ENCODE results near the gene CCNL1.

The CCNL1 gene

GRCh38 chr3:157102098-157102497 lies 57.8 kb downstream of the CCNL1 start:
- H3K4me2 ChIP-seq (ENCODE audit: low read depth, low read length, poor library complexity, severe bottlenecking), result no peak overlapping the region
- no peaks in the 10 kb centered on the region for H3K9me2 ChIP-seq (replicated peaks; ENCODE audit: low read depth, low read length)
- TF ChIP-seq CTCF (conservative IDR thresholded peaks at IDR 0.05; ENCODE audit: low read length), result no peak
- TF ChIP-seq EZH2phosphoT487 (IDR thresholded peaks at IDR 0.05; ENCODE audit: borderline replicate concordance), result no peak
- H4K20me1 ChIP-seq (ENCODE audit: insufficient read depth, low read length, poor library complexity, severe bottlenecking), result no peaks in the 10 kb centered on the region
- H3K79me2 ChIP-seq (ENCODE audit: insufficient read depth, low read length), result no peaks in the 10 kb centered on the region
- no peaks in the 10 kb centered on the region for H3F3A ChIP-seq (ENCODE audit: low read depth)
- no peak overlapping the region for H3K4me3 ChIP-seq (ENCODE audit: low read length, poor library complexity, severe bottlenecking)
- no peak overlapping the region for H2AFZ ChIP-seq (ENCODE audit: low read length)
- H3K36me3 ChIP-seq (ENCODE audit: insufficient read depth, low read length), result no peaks in the 10 kb centered on the region
- H3K9me3 ChIP-seq (ENCODE audit: insufficient read depth, low read depth, low read length), result no peaks in the 10 kb centered on the region
- no peaks in the 10 kb centered on the region for H3K4me1 ChIP-seq (ENCODE audit: insufficient read depth, low read length, poor library complexity, severe bottlenecking)
- H3K9ac ChIP-seq (ENCODE audit: low read depth, low read length, poor library complexity, severe bottlenecking), result no peak overlapping the region
- no peaks in the 10 kb centered on the region for H3K27me3 ChIP-seq (ENCODE audit: insufficient read depth, low read length, poor library complexity, severe bottlenecking)

GRCh38 chr3:157101486-157101885 lies 58.5 kb downstream of the CCNL1 start:
- H3K4me2 ChIP-seq (ENCODE audit: low read depth, low read length, poor library complexity, severe bottlenecking), result no peak overlapping the region
- H3K9me3 ChIP-seq (ENCODE audit: insufficient read depth, low read depth, low read length), result no peaks in the 10 kb centered on the region
- H3K9ac ChIP-seq (ENCODE audit: low read depth, low read length, poor library complexity, severe bottlenecking), result no peak overlapping the region
- no peaks in the 10 kb centered on the region for H3K27me3 ChIP-seq (ENCODE audit: insufficient read depth, low read length, poor library complexity, severe bottlenecking)
- no peaks in the 10 kb centered on the region for H3F3A ChIP-seq (ENCODE audit: low read depth)
- no peaks in the 10 kb centered on the region for H3K9me2 ChIP-seq (replicated peaks; ENCODE audit: low read depth, low read length)
- H2AFZ ChIP-seq (ENCODE audit: low read length), result no peak overlapping the region
- no peaks in the 10 kb centered on the region for H3K36me3 ChIP-seq (ENCODE audit: insufficient read depth, low read length)
- no peaks in the 10 kb centered on the region for H3K4me1 ChIP-seq (ENCODE audit: insufficient read depth, low read length, poor library complexity, severe bottlenecking)
- no peaks in the 10 kb centered on the region for H3K79me2 ChIP-seq (ENCODE audit: insufficient read depth, low read length)
- no peak overlapping the region for H3K4me3 ChIP-seq (ENCODE audit: low read length, poor library complexity, severe bottlenecking)
- H4K20me1 ChIP-seq (ENCODE audit: insufficient read depth, low read length, poor library complexity, severe bottlenecking), result no peaks in the 10 kb centered on the region
- TF ChIP-seq EZH2phosphoT487 (IDR thresholded peaks at IDR 0.05; ENCODE audit: borderline replicate concordance) (no peak), CTCF (conservative IDR thresholded peaks at IDR 0.05; ENCODE audit: low read length) (no peak)

- H3K27me3 ChIP-seq (ENCODE audit: insufficient read depth, low read length, poor library complexity, severe bottlenecking), result no peaks in the 10 kb centered on the region
- no peaks in the 10 kb centered on the region for H4K20me1 ChIP-seq (ENCODE audit: insufficient read depth, low read length, poor library complexity, severe bottlenecking)
- H3F3A ChIP-seq (ENCODE audit: low read depth), result no peaks in the 10 kb centered on the region
- TF ChIP-seq EZH2phosphoT487 (IDR thresholded peaks at IDR 0.05; ENCODE audit: borderline replicate concordance) (no peak), CTCF (conservative IDR thresholded peaks at IDR 0.05; ENCODE audit: low read length) (no peak)
- H3K79me2 ChIP-seq (ENCODE audit: insufficient read depth, low read length), result no peaks in the 10 kb centered on the region
- no peaks in the 10 kb centered on the region for H3K4me1 ChIP-seq (ENCODE audit: insufficient read depth, low read length, poor library complexity, severe bottlenecking)
- H3K9me3 ChIP-seq (ENCODE audit: insufficient read depth, low read depth, low read length), result no peaks in the 10 kb centered on the region
- H3K4me3 ChIP-seq (ENCODE audit: low read length, poor library complexity, severe bottlenecking), result no peak overlapping the region
- H3K9ac ChIP-seq (ENCODE audit: low read depth, low read length, poor library complexity, severe bottlenecking), result no peak overlapping the region
- no peak overlapping the region for H3K4me2 ChIP-seq (ENCODE audit: low read depth, low read length, poor library complexity, severe bottlenecking)
- no peak overlapping the region for H2AFZ ChIP-seq (ENCODE audit: low read length)
- no peaks in the 10 kb centered on the region for H3K36me3 ChIP-seq (ENCODE audit: insufficient read depth, low read length)
- no peaks in the 10 kb centered on the region for H3K9me2 ChIP-seq (replicated peaks; ENCODE audit: low read depth, low read length)
Observed at GRCh38 chr3:157100608-157101396, 59.1 kb downstream of the CCNL1 start.

All from Loucy (cell line).